ENCODE results near the gene IFNA1. TPM values are rescaled to one million over a fixed set of nuclear protein-coding genes. Genes with fewer than 3 reads are reported as not detected.

IFNA1 gene
- total RNA-seq, 4 donors from 2014 or later, result not detected

DNA sequence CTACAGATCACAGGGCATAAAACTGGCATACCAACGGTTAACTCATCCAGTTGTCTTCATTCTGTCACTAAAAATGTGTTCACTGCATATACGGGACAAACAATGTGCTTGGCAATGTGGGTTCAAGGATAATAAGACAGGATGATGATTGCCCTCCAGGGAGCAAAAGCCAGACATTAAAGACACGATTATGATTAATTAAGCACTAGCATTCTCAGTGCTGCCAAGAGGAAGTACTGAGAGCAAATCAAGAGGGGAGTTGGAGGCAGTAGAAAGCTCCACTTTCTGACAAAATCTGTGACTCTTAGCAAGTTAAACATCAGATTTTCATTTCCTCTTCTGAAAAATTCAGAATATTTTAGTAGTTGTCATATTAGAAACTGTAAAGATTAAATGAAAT is 40.3 kb upstream of the IFNA1 start:
- 64 to 65% methylated on average over 3 of the region's 3 CpGs for WGBS, 2 donors
- Histone ChIP-seq H3K9me3 (no peaks in the 10 kb centered on the region), H3K4me1 (peaks cover 7 to 11% of the 10 kb centered on the region in 2 donors), H3K36me3 (no peaks in the 10 kb centered on the region), H3K27ac (no peak overlapping the region), H3K4me3 (replicated peaks in 1 of 3) (no peak overlapping the region), H3K27me3 (peaks cover 8% of the 10 kb centered on the region)
- intact Hi-C loops (cut with DNase I), result loop anchor here (10.0 kb wide), 1 partner anchor 145 kb away; no protein-coding TSS in a partner anchor
- no peak for TF ChIP-seq POLR2A (IDR thresholded peaks at IDR 0.05)
- TF ChIP-seq CTCF (IDR thresholded peaks at IDR 0.05), result no peak
- DNase-seq, result no peak

DNA sequence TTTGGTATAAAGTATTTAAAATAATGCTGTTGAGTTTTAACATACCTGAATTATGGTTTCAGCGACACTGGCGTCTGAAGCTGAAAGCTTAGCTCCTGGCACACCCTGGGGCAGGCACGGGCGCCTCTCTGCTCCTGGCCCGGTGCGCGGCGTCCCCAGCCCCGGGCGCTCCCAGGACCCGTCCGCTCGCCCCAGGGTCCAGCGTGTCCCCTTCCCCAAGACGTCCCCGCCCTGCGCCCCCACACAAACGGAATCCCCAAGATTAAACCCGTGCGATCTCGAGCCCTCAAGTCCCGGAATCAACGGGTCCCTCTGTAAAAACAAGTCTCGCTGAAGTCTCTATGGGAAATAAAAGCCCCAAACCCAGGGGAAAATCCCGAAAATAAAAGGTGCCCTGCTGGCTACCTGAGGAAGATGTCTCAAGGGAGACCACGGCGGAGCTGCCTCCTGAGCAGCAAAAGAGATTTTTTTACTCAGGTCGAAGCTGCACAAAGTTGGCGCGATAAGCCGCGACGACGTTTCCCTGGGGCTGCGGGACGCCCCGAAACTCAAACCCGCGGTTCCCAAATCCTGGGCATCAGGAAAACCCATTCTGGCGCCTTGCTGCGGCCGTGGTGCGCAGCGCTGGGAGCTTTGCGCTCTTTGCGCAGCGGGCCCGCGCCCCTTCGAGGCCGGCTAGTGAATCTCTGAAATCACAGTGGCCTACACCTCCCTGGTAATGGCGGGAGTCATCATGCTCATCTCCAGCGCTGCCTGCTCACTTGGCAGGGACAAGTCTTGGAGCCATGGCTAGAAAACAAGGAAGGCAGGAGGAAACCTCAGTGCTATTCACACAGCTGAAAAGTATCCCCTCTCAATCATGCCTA is 37.6 kb upstream of the IFNA1 start:
- Histone ChIP-seq H3K27ac (no peak overlapping the region), H3K4me1 (peaks cover 6 to 7% of the 10 kb centered on the region in 2 donors), H3K27me3 (peaks cover 5% of the 10 kb centered on the region), H3K4me3 (replicated peaks in 1 of 3) (no peak overlapping the region), H3K36me3 (no peaks in the 10 kb centered on the region), H3K9me3 (no peaks in the 10 kb centered on the region)
- no peak for DNase-seq
- intact Hi-C loops (cut with DNase I), result no loop called here
- 4 to 5% methylated on average over 15 to 49 of the region's 53 CpGs for WGBS, 2 donors
- TF ChIP-seq POLR2A (IDR thresholded peaks at IDR 0.05) (no peak), CTCF (IDR thresholded peaks at IDR 0.05) (no peak)

DNA sequence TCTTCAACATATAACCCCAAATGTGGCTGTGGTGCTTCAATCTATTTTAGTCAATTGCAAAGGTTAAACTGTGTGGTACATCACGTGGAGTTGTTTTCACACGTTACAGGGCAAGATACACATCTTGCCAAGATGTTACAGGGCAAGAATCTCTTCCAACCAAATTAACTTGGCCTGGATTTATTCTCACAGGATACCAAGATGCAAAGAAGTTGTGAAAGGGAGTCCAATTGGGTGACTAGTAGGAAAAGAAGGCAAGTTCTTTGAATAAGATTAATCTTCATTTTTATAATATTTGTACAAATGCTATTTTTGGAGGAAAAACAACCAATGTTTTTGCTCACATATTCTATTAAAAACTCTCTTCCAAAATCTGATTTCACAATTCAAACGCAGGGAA is 36.1 kb upstream of the IFNA1 start:
- TF ChIP-seq CTCF (IDR thresholded peaks at IDR 0.05), result no peak
- TF ChIP-seq POLR2A (IDR thresholded peaks at IDR 0.05), result no peak
- Histone ChIP-seq H3K27me3 (peaks cover 5% of the 10 kb centered on the region), H3K4me3 (replicated peaks in 1 of 3) (no peak overlapping the region), H3K36me3 (no peaks in the 10 kb centered on the region), H3K9me3 (no peaks in the 10 kb centered on the region), H3K4me1 (peaks cover 6 to 7% of the 10 kb centered on the region in 2 donors), H3K27ac (no peak overlapping the region)
- intact Hi-C loops (cut with DNase I), result no loop called here
- no peak for DNase-seq
- WGBS, 2 donors, result 83 to 85% methylated on average over 3 of the region's 3 CpGs

DNA sequence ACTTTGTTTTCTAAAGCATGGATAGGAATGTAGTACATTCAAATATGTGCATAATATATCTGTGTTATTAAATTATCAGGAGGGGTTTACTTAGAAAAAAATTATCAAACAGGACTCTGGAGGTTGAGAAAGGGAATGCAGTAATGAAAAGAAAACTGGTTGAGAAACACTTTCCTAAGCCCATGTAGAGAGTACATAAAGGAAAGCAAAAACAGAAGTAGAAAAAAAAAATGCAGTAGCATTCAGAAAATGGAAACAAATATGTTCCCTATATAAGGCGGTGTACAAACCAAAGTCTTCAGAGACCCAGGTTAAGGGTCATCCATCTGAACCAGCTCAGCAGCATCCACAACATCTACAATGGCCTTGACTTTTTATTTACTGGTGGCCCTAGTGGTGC is 31.4 kb upstream of the IFNA1 start, which contains the start of gene IFNA8:
Gene IFNA8 (plus strand): TSS at position 301 of the 400 bp plus-strand sequence. CDS start 60 bp downstream, at position 361.
- H3K9me3 ChIP-seq, result no peaks in the 10 kb centered on the region
- H3K27ac ChIP-seq, result no peak within 1 kb of the TSS
- no peak for DNase-seq
- H3K4me1 ChIP-seq, result no peaks in the 10 kb centered on the region
- WGBS, 2 donors, result 88 to 89% methylated on average over 1 of the region's 1 CpG
- TF ChIP-seq CTCF (IDR thresholded peaks at IDR 0.05) (no peak), POLR2A (IDR thresholded peaks at IDR 0.05) (no peak)
- H3K36me3 ChIP-seq, result no peaks in the 10 kb centered on the region
- intact Hi-C loops (cut with DNase I), result no loop called here
- H3K27me3 ChIP-seq, result no peaks in the 10 kb centered on the region
- H3K4me3 ChIP-seq (replicated peaks in 1 of 3), result no peak within 1 kb of the TSS

GRCh38 chr9:21412107-21412506 is 28.1 kb upstream of the IFNA1 start:
- H3K27ac ChIP-seq, result no peak overlapping the region
- H3K27me3 ChIP-seq, result no peaks in the 10 kb centered on the region
- intact Hi-C loops (cut with DNase I), result no loop called here
- H3K4me1 ChIP-seq, result no peaks in the 10 kb centered on the region
- no peak overlapping the region for H3K4me3 ChIP-seq (replicated peaks in 1 of 3)
- no peaks in the 10 kb centered on the region for H3K9me3 ChIP-seq
- no peak for TF ChIP-seq POLR2A (IDR thresholded peaks at IDR 0.05)
- TF ChIP-seq CTCF (IDR thresholded peaks at IDR 0.05), result no peak
- DNase-seq, result no peak
- H3K36me3 ChIP-seq, result no peaks in the 10 kb centered on the region

Measured in thyroid gland (tissue), 4 donors.